GM20431 (cell line): Measurements from ENCODE around the gene PBX1.

Experiments
- in situ Hi-C: fragments of 300-500 bp; cut with MseI, MboI; formaldehyde crosslinking; loops from one replicate; pipeline ENCODE4 v1.15.0; 2020; ENCODE audit warnings: low sequenced_read_pairs; ENCODE audit not compliant: unreplicated experiment

PBX1 gene

DNA sequence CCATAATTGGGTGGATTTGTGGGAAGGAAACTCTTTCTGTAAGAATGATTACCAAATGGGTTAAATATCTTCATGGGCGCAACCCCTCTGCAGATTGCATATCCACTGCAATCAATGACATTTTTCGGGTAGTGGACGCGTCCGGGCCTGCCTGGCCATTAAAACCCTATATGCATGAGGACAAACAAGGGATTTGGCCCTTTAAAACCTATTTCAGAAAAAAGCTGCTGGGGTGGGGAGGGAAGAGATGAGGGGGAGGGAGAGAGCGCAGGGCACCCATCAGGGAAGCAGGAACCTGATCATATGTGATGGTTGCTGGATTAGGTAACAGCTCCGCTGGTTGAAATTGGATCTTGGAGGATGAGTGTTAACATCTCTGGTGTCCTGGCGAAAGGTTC is 228.8 kb downstream of the PBX1 start:
- in situ Hi-C loops: loop anchor here (25.0 kb wide), 1 partner anchor 1376 kb away; no protein-coding TSS in a partner anchor

DNA sequence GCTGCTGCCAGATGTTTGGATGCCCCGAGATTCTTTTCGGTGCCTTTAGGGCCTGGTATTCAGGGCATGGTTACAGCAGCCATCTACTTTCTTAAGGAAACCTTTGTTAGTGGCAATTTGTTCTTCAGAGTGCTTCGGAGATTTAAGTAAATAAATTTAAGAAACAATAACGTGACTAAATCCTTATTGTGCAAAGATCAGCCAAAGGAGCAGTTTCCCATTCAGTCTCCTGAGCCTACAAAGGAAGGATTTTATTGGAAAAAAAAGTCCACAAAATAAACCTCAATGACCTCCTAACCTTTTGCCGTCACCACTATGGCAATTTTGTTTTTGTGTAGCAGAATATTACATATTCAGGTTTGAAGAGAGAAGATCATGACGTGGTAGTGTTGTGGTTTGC is 231.1 kb downstream of the PBX1 start:
- in situ Hi-C loops: loop anchor here (25.0 kb wide), 1 partner anchor 1378 kb away; no protein-coding TSS in a partner anchor

DNA sequence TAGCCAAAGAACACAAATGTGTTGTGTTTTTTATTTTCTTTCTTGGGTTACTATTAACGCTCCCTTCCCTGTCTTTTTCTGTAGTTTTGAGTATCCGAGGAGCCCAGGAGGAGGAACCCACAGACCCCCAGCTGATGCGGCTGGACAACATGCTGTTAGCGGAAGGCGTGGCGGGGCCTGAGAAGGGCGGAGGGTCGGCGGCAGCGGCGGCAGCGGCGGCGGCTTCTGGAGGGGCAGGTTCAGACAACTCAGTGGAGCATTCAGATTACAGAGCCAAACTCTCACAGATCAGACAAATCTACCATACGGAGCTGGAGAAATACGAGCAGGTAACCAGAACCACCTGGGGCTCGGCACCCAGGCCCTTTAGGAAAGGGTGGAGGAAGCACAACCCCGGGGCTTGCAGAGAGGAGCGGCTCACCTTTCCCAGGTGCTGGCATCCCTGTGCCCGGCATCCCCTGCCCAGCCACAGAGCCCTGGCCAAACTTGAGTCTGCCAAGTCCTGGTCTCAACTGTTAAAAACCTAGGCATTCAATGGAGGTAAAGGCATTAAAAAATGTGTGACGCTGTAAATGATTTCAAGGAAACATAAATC is 233.5 kb downstream of the PBX1 start:
- in situ Hi-C loops: loop anchor here (25.0 kb wide), 1 partner anchor 1380 kb away; no protein-coding TSS in a partner anchor

DNA sequence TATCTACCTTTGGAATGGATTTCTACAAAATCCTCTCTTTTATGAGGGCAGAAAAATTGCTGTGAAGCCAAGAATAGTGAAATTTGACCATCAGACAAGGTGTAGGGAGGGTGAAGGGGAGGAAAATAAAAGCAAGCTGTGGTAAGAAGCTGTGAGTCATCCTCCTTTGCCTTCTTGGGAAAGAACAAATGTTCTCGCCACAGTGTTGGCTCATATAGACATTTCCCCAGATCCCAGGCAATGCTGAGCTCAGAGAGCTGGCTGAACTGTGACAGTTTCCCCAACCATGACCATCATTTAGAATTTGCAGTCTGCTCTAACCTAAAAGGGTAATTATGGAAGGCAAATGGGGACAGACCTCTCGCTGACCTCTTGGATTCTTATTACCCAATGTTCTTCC is 235.4 kb downstream of the PBX1 start:
- in situ Hi-C loops: loop anchor here (25.0 kb wide), 1 partner anchor 1382 kb away; no protein-coding TSS in a partner anchor

GRCh38 chr1:164796916-164797315 is 237.9 kb downstream of the PBX1 start:
- in situ Hi-C loops: loop anchor here (25.0 kb wide), 1 partner anchor 1385 kb away; no protein-coding TSS in a partner anchor

DNA sequence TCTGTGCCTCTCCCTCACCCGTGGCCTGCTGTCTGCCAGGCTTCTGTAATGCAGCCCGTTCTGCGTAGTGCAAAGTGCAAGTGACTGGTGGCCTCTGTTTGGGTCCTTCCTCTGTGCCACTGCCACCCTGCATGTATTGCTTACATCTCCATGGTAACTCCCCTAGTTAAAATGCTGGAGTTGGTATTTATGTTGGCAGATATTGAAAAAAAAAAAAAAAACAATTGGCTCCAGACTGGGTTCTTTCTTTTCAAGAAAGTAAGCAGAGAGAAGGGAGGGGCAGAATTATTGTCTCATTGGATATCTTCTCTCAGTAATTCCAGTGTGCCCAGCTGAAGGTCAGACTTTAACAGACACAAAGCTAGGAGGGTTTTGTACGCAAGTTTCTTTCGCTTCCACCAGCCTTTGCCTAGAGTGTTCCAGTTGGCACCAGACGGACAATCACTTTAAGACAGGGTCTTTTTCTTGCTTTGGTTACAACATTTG is 242.3 kb downstream of the PBX1 start:
- in situ Hi-C loops: no loop called here

- in situ Hi-C loops: no loop called here
Observed at GRCh38 chr1:164801791-164802502, 243.0 kb downstream of the PBX1 start.

DNA sequence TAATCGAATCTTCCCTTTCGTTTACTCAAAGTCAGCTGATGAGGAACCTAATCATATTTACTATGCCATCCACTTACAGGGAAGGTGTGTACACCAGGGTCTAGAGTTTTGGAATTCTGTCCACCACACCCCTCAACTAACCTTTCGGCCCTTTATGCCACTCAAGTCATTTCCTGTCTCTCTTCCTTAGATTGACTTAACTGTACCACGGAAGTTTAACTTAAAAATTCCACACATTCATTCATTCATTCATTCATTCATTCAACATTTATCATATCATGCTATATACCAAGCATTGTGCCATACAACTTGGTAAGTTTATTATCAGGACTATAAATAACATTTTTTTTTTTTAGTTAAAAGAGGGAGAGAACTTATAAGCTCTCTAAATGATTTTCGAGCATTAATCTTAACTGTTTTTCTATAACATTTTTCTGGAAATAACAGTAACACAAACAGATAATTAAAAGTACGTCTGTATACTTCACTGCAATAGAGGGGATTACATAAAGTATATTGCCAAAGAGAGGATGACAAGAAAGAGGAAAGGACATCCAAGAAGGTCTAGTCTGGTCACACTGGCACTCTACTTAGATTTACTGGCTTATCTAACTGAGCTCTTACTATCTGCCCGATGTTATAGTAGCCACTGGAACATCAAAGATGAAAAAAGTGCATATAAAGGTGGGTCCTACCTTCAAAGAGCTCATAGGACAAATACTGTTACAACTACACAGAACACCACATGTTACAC is 243.7 kb downstream of the PBX1 start:
- in situ Hi-C loops: no loop called here

DNA sequence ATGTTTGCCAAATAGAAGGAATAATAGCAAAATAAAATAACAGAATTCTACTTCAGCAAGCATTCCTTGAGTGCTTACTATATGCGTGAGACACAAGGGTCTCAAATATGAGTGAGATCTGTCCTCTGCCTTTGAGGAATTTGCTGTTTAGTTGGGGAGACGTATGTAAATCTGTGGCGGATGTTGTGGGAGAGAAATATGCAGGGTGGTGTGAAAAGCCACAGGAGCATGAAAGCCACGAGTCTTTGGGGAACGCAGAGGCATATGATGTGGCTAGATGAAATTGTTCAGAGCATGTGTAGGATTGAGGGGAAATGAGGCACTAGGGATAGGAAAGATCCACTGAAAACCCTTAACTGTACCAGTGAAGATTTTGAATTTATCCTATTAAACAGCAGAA is 244.4 kb downstream of the PBX1 start:
- in situ Hi-C loops: no loop called here

DNA sequence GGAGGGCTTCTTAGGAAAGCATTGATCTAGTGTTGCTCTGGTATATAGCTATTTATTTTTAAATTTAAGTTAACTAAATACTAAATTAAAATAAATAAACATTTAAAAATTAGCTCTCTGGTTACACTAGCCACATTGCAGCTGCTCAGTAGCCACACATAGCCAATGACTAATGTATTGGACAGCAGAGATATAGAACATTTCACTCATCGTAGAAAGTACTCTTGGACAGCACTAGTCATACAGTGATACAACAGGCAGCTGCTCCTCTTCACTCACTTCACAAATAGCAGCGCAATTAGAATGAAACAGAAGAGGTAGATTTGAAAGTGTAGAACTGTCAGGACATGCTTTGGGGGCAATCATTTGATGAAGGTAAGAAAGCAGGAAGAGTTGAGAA is 245.4 kb downstream of the PBX1 start:
- in situ Hi-C loops: no loop called here

GRCh38 chr1:164805399-164805798 is 246.4 kb downstream of the PBX1 start:
- in situ Hi-C loops: no loop called here

GRCh38 chr1:164806531-164806930 is 247.5 kb downstream of the PBX1 start:
- in situ Hi-C loops: no loop called here

DNA sequence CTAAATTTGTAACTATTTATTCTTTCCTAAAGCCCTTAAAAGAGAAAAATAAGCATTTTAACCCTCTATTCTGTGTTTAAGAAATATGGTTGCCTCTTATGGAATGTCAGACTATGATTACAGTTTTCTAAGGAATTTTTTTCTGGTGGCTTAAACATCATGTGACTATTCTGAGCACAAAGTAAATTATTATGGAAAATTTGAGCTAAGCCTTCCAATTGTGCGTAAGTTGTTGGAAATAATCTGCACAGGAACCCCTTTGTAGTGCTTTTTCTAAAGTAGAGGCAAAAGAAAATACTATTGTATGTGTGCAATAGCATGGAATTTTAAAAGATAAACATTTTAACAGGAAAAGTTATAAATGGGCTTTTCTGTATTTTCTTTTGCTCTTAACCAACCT is 254.8 kb downstream of the PBX1 start:
- in situ Hi-C loops: no loop called here

GRCh38 chr1:164821648-164822047 is 262.7 kb downstream of the PBX1 start:
- in situ Hi-C loops: no loop called here

DNA sequence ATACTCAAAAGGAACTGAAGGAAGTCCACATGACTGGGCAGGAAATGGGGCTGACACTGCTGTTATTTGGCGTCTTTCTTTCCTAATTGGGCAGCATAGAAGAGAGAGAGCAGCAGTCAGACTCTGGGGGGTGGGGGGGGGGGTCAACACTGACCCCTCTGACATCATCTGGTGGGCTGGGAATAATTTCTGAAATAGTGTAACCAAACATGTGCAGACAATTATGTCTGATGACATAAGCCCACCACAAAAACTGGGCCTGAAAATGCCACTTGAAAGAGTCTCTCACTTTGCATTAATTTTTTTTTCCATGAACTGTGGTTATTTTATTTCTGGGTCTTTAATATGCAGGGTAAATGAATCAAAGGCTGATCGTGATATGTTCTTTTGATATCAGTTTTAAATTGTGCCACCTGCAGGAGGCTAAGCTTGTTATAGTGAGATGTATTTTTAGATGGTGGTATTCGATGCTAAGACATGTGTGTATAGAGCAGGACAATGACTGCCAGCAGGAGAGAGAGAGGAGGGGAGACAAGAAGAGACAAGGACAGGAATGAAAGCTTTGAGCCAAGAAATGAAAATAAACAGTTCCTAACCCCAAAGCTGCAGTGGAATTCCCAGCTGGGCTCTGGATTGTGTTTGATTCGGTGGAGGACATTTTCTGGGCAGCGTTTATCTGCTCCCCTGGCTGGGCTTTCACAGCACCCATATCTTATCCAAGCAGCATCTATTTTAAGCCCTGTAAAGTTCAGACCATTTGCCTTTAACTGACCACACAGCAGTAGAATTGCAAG is 264.7 kb downstream of the PBX1 start:
- in situ Hi-C loops: no loop called here

DNA sequence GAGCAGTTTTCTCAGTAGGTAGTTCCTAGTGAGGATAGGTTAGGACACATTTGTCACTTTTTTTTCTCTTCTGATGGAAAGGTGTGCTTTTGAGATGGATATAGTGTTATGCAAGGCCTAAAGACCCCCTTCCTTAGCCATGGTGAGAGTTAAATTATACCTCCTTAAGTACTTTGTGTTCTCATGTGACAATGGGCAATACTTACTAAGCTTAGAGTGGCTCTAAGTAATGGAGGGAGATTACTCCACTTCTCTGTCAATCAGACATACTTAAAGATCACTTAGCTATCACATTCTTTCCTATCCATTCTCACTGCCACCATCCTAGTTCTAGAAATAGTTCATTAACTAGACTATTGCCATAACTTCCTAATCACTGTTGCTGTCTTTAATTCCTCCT is 265.6 kb downstream of the PBX1 start:
- in situ Hi-C loops: no loop called here

GRCh38 chr1:164830628-164831027 is 271.6 kb downstream of the PBX1 start:
- in situ Hi-C loops: no loop called here

- in situ Hi-C loops: no loop called here
Observed at GRCh38 chr1:164834641-164835040, 275.7 kb downstream of the PBX1 start.

- in situ Hi-C loops: no loop called here
Observed at GRCh38 chr1:164836614-164837018, 277.6 kb downstream of the PBX1 start.

- in situ Hi-C loops: no loop called here
Observed at GRCh38 chr1:164838786-164839185, 279.8 kb downstream of the PBX1 start.
